Measurements from ENCODE around the gene MAPK8IP1. TPM values are rescaled to one million over a fixed set of nuclear protein-coding genes. Genes with fewer than 3 reads are reported as not detected.
A peak's percentile ranks its signal among the peaks of the same experiment; 100 is the strongest.

MAPK8IP1 gene
- total RNA-seq, 1 donor from 2014 or later = 11.5 TPM

- Mint-ChIP-seq H3K36me3 (peaks cover 2% of the 10 kb centered on the region), H3K27ac (peak overlapping the region; percentile 98), H3K4me1 (peaks cover 18% of the 10 kb centered on the region), H3K9me3 (no peaks in the 10 kb centered on the region), H3K4me3 (peak overlapping the region; percentile 96), H3K27me3 (ENCODE audit: low read depth) (peaks cover 16% of the 10 kb centered on the region)
- DNase-seq (ENCODE audit: low spot score in 2 of 2, unreplicated experiment in 2 of 2) = no peak
- TF ChIP-seq CTCF (IDR thresholded peaks at IDR 0.05; ENCODE audit: unreplicated experiment) = no peak
These were observed 31.8 kb downstream of the MAPK8IP1 start for GRCh38 chr11:45917286-45917622.

GRCh38 chr11:45917623-45918330 lies 32.3 kb downstream of the MAPK8IP1 start, which contains the start of gene PEX16:
Gene PEX16, minus strand, starts transcription at chr11:45917877. Its CDS starts 66 bp downstream, at chr11:45917811.
- peak within 1 kb of the TSS; percentile 98 for H3K27ac Mint-ChIP-seq
- peaks cover 16% of the 10 kb centered on the region for H3K27me3 Mint-ChIP-seq (ENCODE audit: low read depth)
- H3K36me3 Mint-ChIP-seq = peaks cover 2% of the 10 kb centered on the region
- H3K9me3 Mint-ChIP-seq = no peaks in the 10 kb centered on the region
- H3K4me1 Mint-ChIP-seq = peaks cover 18% of the 10 kb centered on the region
- peak; percentile 94 to 95 for DNase-seq (ENCODE audit: low spot score in 2 of 2, unreplicated experiment in 2 of 2)
- TF ChIP-seq CTCF (IDR thresholded peaks at IDR 0.05; ENCODE audit: unreplicated experiment) = no peak
- peak within 1 kb of the TSS; percentile 96 for H3K4me3 Mint-ChIP-seq

GRCh38 chr11:45918331-45918941 lies 33.0 kb downstream of the MAPK8IP1 start:
- Mint-ChIP-seq H3K27me3 (ENCODE audit: low read depth) (peaks cover 20% of the 10 kb centered on the region), H3K27ac (peak overlapping the region; percentile 98), H3K36me3 (peaks cover 2% of the 10 kb centered on the region), H3K4me3 (peak overlapping the region; percentile 96), H3K4me1 (peaks cover 21% of the 10 kb centered on the region), H3K9me3 (no peaks in the 10 kb centered on the region)
- DNase-seq (ENCODE audit: low spot score in 2 of 2, unreplicated experiment in 2 of 2) = peak; percentile 56 to 71
- TF ChIP-seq CTCF (IDR thresholded peaks at IDR 0.05; ENCODE audit: unreplicated experiment) = no peak

GRCh38 chr11:45918962-45919675 lies 33.7 kb downstream of the MAPK8IP1 start:
- Mint-ChIP-seq H3K4me3 (peak overlapping the region; percentile 96), H3K27me3 (ENCODE audit: low read depth) (peaks cover 24% of the 10 kb centered on the region), H3K36me3 (no peaks in the 10 kb centered on the region), H3K4me1 (peaks cover 21% of the 10 kb centered on the region), H3K9me3 (no peaks in the 10 kb centered on the region), H3K27ac (peak overlapping the region; percentile 98)
- DNase-seq (ENCODE audit: low spot score in 2 of 2, unreplicated experiment in 2 of 2) = no peak
- no peak for TF ChIP-seq CTCF (IDR thresholded peaks at IDR 0.05; ENCODE audit: unreplicated experiment)

- H3K27me3 Mint-ChIP-seq (ENCODE audit: low read depth) = peaks cover 33% of the 10 kb centered on the region
- H3K4me3 Mint-ChIP-seq = peak overlapping the region; percentile 3
- TF ChIP-seq CTCF (IDR thresholded peaks at IDR 0.05; ENCODE audit: unreplicated experiment) = no peak
- DNase-seq (ENCODE audit: low spot score in 2 of 2, unreplicated experiment in 2 of 2) = no peak
- H3K27ac Mint-ChIP-seq = no peak overlapping the region
- no peaks in the 10 kb centered on the region for H3K36me3 Mint-ChIP-seq
- H3K9me3 Mint-ChIP-seq = no peaks in the 10 kb centered on the region
- H3K4me1 Mint-ChIP-seq = peaks cover 24% of the 10 kb centered on the region
These were observed 34.5 kb downstream of the MAPK8IP1 start for GRCh38 chr11:45919806-45920530.
